Large intestine (tissue), 3 donors: ENCODE data around the gene ZBTB32. TPM values are rescaled to one million over a fixed set of nuclear protein-coding genes. Genes with fewer than 3 reads are reported as not detected.

Experiments used
- DNase-seq, 2 donors: peaks; one replicate each; pipeline versions ENCODE4 v3.0.0 to v3.0.0-alpha.2; 2013
- H3K27ac ChIP-seq: one replicate; pipeline ENCODE4 v1.5.1; 2013; ENCODE audit warnings: low read length
- H3K27me3 ChIP-seq: 2 replicates; pipeline ENCODE4 v1.6.1; 2013; ENCODE audit warnings: low read length; ENCODE audit not compliant: control insufficient read depth, insufficient read depth
- H3K36me3 ChIP-seq: 2 replicates; pipeline ENCODE4 v1.6.1; 2013; ENCODE audit warnings: low read length; ENCODE audit not compliant: control insufficient read depth, insufficient read depth
- H3K4me1 ChIP-seq: one replicate; pipeline ENCODE4 v1.6.1; 2013; ENCODE audit warnings: low read length; ENCODE audit not compliant: control insufficient read depth, insufficient read depth
- H3K4me3 ChIP-seq: one replicate; pipeline ENCODE4 v1.5.1; 2013; ENCODE audit warnings: low read length
- H3K9me3 ChIP-seq: one replicate; pipeline ENCODE4 v1.6.1; 2013; ENCODE audit warnings: mild to moderate bottlenecking, low read depth, low read length, moderate library complexity; ENCODE audit not compliant: control insufficient read depth
- WGBS: methylation state at CpG from one replicate; pipeline ENCODE4 v1.1.5; 2013; ENCODE audit warnings: low lambda C conversion rate; ENCODE audit not compliant: insufficient coverage; 5-methylcytosine and 5-hydroxymethylcytosine counted together
- polyA plus RNA-seq: library from polyadenylated mRNA; unstranded; fragments of 120-200 nt; gene quantifications from one replicate; pipeline ENCODE4 v1.2.1, GENCODE V29; 2013

ZBTB32 gene
- polyA plus RNA-seq, 1 donor, result 0.51 TPM

DNA sequence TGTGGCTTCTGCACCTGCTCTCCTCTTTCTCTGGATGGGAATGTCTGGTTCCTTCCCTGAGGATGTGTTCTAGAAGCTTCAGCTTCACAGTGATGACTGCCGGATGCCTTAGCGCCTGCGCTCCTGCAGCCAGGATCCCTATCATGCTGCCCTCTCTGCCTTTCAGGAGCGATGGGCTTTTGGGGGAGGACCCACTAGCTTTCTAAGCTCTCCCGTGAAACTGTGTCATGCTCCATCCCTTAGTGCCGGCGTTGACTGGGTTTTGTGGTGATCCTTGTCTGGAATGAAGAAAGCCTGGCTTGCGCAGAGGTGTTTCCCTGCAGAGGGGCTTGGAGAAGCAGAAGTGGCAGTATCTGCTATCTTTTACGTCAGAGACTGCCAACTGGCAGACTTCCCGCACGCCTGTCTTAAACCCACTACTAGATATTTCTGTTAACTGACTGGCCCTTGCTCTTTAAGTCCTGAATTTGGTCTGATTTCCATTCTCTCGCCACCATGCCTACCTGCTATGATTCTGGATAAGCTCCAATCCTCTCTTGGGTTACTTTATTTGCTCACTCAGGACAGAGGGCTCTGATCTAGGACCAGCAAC lies 9.6 kb downstream of the ZBTB32 start:
- Histone ChIP-seq H3K36me3 (no peaks in the 10 kb centered on the region), H3K4me3 (no peak overlapping the region), H3K27ac (no peak overlapping the region), H3K9me3 (no peaks in the 10 kb centered on the region), H3K4me1 (peaks cover 13% of the 10 kb centered on the region), H3K27me3 (peaks cover 5% of the 10 kb centered on the region)
- DNase-seq, result no peak
- no CpG with 5 or more reads among the region's 12 CpGs for WGBS

DNA sequence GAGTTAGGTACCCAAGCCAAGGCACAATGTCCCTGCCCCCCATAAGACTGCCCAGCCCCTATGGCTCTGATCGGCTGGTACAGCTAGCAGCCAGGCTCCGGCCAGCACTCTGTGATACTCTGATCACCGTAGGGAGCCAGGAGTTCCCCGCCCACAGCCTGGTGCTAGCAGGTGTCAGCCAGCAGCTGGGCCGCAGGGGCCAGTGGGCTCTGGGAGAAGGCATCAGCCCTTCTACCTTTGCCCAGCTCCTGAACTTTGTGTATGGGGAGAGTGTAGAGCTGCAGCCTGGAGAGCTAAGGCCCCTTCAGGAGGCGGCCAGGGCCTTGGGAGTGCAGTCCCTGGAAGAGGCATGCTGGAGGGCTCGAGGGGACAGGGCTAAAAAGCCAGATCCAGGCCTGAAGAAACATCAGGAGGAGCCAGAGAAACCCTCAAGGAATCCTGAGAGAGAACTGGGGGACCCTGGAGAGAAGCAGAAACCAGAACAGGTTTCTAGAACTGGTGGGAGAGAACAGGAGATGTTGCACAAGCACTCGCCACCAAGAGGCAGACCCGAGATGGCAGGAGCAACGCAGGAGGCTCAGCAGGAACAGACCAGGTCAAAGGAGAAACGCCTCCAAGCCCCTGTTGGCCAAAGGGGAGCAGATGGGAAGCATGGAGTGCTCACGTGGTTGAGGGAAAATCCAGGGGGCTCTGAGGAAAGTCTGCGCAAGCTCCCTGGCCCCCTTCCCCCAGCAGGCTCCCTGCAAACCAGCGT lies 10.4 kb downstream of the ZBTB32 start:
- no CpG with 5 or more reads among the region's 14 CpGs for WGBS
- H3K4me3 ChIP-seq, result no peak overlapping the region
- no peaks in the 10 kb centered on the region for H3K9me3 ChIP-seq
- peaks cover 5% of the 10 kb centered on the region for H3K27me3 ChIP-seq
- DNase-seq, result no peak
- H3K27ac ChIP-seq, result no peak overlapping the region
- H3K4me1 ChIP-seq, result peaks cover 21% of the 10 kb centered on the region
- peaks cover 3% of the 10 kb centered on the region for H3K36me3 ChIP-seq

DNA sequence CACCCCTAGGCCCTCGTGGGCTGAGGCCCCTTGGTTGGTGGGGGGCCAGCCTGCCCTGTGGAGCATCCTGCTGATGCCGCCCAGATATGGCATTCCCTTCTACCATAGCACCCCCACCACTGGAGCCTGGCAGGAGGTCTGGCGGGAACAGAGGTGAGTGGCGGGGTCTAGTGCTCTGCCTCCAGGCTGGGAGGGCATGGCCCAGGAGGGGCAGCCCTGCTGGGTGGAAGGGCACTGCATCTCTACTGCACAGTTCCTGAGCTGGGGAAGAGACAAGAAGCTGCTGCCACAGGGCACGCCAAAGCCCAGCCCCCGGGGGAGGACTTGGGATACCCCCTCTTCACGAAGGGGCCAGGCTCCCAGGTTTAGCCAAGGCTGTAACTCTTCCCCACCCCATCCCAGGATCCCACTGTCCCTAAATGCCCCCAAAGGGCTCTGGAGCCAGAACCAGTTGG lies 11.0 kb downstream of the ZBTB32 start:
- H3K27ac ChIP-seq, result no peak overlapping the region

DNA sequence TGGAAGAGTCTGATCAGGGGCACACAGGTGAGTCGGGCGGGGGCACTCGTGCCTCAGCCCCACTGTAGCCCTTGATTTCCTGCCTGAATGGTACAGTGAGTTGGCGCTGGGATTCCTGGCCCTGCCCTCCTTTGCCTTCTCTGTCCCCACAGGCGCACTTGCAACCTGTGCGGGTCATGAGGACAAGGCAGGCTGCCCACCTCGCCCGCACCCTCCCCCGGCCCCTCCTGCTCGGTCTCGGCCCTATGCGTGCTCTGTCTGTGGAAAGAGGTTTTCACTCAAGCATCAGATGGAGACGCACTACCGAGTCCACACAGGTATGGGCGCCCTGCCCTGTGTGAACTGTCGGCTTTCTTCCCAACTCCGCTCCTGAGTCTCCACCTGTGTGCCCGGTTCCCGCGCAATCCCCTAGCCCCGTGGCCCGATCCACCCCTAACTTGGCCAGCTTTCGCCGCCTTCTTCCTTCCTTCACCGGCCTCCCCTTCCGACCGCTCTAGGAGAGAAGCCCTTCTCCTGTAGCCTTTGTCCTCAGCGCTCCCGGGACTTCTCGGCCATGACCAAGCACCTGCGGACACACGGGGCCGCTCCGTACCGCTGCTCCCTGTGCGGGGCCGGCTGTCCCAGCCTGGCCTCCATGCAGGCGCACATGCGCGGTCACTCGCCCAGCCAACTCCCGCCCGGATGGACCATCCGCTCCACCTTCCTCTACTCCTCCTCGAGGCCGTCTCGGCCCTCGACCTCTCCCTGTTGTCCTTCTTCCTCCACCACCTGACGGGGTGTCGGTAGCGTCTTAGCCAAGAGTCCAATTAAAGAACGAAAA lies 11.8 kb downstream of the ZBTB32 start:
- peak overlapping the region; percentile 65 for H3K4me3 ChIP-seq
- peaks cover 21% of the 10 kb centered on the region for H3K4me1 ChIP-seq
- peak overlapping the region; percentile 81 for H3K27ac ChIP-seq
- peaks cover 14% of the 10 kb centered on the region for H3K36me3 ChIP-seq
- WGBS, result no CpG with 5 or more reads among the region's 52 CpGs
- H3K27me3 ChIP-seq, result peaks cover 3% of the 10 kb centered on the region
- no peaks in the 10 kb centered on the region for H3K9me3 ChIP-seq
- peak; percentile 43 to 46 for DNase-seq

More for the DNA sequence above, 11.0 kb downstream of the ZBTB32 start:
- no peak for DNase-seq
- WGBS, result no CpG with 5 or more reads among the region's 7 CpGs
- H3K27me3 ChIP-seq, result peaks cover 5% of the 10 kb centered on the region
- H3K4me1 ChIP-seq, result peaks cover 21% of the 10 kb centered on the region
- no peaks in the 10 kb centered on the region for H3K9me3 ChIP-seq
- peak overlapping the region; percentile 65 for H3K4me3 ChIP-seq
- H3K36me3 ChIP-seq, result peaks cover 9% of the 10 kb centered on the region

DNA sequence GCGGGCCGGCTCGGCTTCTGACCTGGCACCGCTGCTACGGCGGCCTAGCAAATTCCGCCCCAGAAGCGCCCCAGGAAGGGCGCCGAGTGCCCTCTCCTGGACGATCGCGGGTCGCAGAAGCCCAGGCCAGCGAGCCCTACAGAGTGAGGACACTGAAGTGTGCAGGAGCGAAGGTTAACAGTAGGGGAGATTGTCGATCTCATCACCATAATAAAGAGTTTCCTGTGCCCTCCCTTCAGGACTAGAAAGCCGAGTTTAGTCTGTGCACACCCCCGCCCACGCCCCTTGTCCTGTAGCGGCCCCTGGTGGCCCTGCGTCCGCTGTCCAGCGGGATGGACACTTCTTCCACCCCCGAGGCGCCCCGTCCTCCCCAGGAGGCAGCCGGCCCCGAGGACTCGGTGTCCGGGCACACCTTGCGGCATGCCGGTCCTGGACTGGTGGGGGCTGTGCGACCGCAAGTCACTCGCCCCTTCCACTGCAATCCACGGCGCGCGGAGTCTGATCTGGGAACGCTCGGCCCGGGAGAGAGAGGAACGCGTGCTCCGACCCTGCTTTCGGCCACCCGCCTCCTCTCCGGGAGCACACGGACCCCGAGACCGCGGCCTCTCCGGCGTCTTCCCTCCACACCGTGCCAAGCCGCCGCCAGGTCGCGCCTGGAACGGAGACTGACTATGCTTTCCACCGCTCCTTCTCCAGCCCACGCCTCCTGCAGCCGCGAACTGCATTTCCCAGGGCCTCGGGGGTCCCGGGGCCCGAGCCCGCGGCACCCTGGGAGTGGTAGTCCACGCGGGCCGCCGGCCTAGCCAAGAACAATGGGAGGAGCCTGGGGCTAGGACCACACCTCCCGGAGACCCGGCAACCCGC lies 12.7 kb downstream of the ZBTB32 start:
- Histone ChIP-seq H3K27me3 (peaks cover 3% of the 10 kb centered on the region), H3K9me3 (no peaks in the 10 kb centered on the region), H3K27ac (peak overlapping the region; percentile 81), H3K4me3 (peak overlapping the region; percentile 65), H3K36me3 (peaks cover 19% of the 10 kb centered on the region), H3K4me1 (peaks cover 21% of the 10 kb centered on the region)
- no CpG with 5 or more reads among the region's 77 CpGs for WGBS
- DNase-seq, result peak; percentile 88 to 96

DNA sequence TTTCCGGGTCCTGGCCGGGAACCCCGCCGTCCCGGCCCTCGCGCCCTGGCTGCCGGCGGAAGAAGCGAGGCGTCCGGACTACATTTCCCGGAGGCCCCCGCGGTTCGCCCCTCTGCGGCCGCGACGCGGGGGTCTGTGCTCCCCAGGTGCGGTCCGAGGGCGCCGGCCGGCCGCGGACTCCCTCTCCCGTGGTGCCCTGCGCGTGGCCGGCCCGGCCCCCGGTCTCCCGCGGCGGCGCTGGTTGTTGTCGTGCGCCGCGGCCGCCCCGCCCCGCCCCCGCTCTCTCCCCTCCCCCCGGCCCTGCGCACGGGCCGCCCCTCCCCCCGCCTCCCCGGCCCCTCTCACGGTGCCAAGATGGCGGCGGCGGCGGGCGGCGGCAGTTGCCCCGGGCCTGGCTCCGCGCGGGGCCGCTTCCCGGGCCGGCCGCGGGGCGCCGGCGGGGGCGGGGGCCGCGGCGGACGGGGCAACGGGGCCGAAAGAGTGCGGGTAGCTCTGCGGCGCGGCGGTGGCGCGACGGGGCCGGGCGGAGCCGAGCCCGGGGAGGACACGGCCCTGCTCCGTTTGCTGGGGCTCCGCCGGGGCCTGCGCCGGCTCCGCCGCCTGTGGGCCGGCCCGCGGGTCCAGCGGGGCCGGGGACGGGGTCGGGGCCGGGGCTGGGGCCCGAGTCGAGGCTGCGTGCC lies 13.4 kb downstream of the ZBTB32 start, which contains the start of gene KMT2B:
Gene KMT2B (plus strand): TSS at position 339 of the 680 bp plus-strand sequence. CDS start 16 bp downstream, at position 355.
- Histone ChIP-seq H3K27ac (peak within 1 kb of the TSS; percentile 81), H3K9me3 (no peaks in the 10 kb centered on the region), H3K36me3 (peaks cover 27% of the 10 kb centered on the region), H3K4me3 (peak within 1 kb of the TSS; percentile 80), H3K4me1 (peaks cover 21% of the 10 kb centered on the region), H3K27me3 (no peaks in the 10 kb centered on the region)
- no CpG with 5 or more reads among the region's 109 CpGs for WGBS
- peak in 1 of 2 donors; percentile 99 for DNase-seq

DNA sequence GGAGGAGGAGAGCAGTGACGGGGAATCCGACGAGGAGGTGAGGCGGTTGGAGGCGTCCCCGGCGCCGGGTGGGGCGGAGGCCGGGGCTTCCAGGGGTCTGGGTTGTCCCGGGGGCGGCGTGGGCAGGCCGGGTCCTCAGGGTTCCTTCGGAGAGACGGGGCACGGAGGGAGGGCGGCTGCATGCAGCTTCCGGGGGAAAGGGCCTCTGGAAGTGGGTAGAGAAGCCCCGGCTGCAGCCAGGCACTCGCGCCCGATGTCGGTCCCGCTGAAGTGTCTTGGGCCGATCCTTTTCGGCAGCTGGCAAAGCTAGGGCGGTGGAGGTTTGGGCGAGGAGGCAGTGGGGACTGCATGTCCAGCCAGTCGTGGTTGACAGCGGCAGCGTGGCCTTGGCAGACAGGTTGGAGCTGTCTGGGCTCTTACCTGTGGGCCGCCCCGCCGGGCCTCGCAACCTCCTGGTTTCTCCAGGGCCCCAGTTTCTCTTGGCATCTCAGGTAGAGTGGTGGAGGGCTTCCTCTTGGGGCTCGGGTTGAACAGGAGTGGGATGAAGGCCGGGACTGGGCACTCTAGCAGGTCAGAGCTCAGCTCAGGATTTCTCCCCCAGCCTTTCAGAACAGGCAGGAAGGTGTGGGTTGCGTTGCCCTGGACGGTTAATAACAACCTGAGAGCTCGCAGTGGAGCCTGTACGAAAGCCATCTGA lies 14.1 kb downstream of the ZBTB32 start:
- Histone ChIP-seq H3K36me3 (peaks cover 34% of the 10 kb centered on the region), H3K4me1 (peaks cover 21% of the 10 kb centered on the region), H3K27me3 (no peaks in the 10 kb centered on the region), H3K27ac (peak overlapping the region; percentile 49), H3K4me3 (peak overlapping the region; percentile 80), H3K9me3 (no peaks in the 10 kb centered on the region)
- DNase-seq, result no peak
- WGBS, result no CpG with 5 or more reads among the region's 42 CpGs

DNA sequence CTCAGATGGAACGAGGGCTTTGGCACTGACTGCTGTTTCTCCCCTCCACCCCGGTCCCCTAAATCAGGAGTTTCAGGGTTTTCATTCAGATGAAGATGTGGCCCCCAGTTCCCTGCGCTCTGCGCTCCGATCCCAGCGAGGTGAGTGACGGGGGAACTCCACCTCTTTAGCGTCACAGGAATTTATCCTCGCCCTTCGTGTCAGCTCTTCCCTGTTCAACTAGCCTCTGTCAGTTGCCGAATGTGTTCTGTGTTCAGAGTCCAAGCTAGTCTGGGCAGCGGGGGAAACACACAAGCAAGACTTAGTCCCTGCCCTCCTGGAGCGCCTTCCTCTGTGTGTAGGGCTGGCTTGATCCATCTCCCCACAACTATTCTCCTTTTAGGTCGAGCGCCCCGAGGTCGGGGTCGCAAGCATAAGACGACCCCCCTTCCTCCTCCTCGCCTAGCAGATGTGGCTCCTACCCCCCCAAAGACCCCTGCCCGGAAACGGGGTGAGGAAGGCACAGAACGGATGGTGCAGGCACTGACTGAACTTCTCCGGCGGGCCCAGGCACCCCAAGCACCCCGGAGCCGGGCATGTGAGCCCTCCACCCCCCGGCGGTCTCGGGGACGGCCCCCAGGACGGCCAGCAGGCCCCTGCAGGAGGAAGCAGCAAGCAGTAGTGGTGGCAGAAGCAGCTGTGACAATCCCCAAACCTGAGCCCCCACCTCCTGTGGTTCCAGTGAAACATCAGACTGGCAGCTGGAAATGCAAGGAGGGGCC lies 15.2 kb downstream of the ZBTB32 start:
- WGBS, result no CpG with 5 or more reads among the region's 32 CpGs
- Histone ChIP-seq H3K27me3 (no peaks in the 10 kb centered on the region), H3K4me1 (peaks cover 21% of the 10 kb centered on the region), H3K36me3 (peaks cover 45% of the 10 kb centered on the region), H3K9me3 (no peaks in the 10 kb centered on the region), H3K27ac (no peak overlapping the region), H3K4me3 (peak overlapping the region; percentile 80)
- DNase-seq, result no peak
